Gastroesophageal sphincter (tissue), 4 donors: Measurements from ENCODE around the gene SHC2. TPM values are rescaled to one million over a fixed set of nuclear protein-coding genes. Genes with fewer than 3 reads are reported as not detected.
"Not testable (repeated sequence)": the region's sequence is repeated elsewhere in the genome, so short reads cannot be mapped to it uniquely, and the experiment has no call there.

ENCODE experiments used
- ATAC-seq: fragments of 150-250 bp; one replicate; pipeline ENCODE4 v1.9.1; 2016; ENCODE audit warnings: mild to moderate bottlenecking, moderate library complexity
- H3K27ac ChIP-seq, 4 donors: fragments of 200-600 bp; sonication (generic) in 3 of 4; 1 replicate in 3 of 4; 2 replicates in 1 of 4; pipeline ENCODE4 v1.5.1; 2016 to 2019
- H3K27me3 ChIP-seq: fragments of 200-600 bp; sonication (generic); one replicate; pipeline ENCODE4 v1.5.1; 2019
- H3K36me3 ChIP-seq, 2 donors: fragments of 200-600 bp; sonication (generic); one replicate each; pipeline ENCODE4 v1.5.1; 2019; ENCODE audit warnings: control low read depth in 1 of 2
- H3K4me1 ChIP-seq, 3 donors: fragments of 200-600 bp; sonication (generic); 1 replicate in 2 of 3; 2 replicates in 1 of 3; pipeline ENCODE4 v1.5.1; 2016 to 2019; ENCODE audit warnings: control low read depth in 2 of 3
- H3K4me3 ChIP-seq, 2 donors: fragments of 200-600 bp; sonication (generic); one replicate each; pipeline ENCODE4 v1.5.1; 2019; ENCODE audit warnings: mild to moderate bottlenecking in 1 of 2, moderate library complexity in 1 of 2
- H3K9me3 ChIP-seq, 3 donors: fragments of 200-600 bp; sonication (generic); one replicate each; pipeline ENCODE4 v1.5.1; 2017 to 2019; ENCODE audit warnings: control low read depth in 2 of 3
- CTCF ChIP-seq, 4 experiments: fragments of 200-600 bp in 2 of 4; fragments of 450-650 bp in 2 of 4; sonication (generic) in 1 of 4; IDR thresholded peaks; one replicate each; pipeline ENCODE4 v1.5.1; 2017 to 2019; ENCODE audit warnings: antibody characterized with exemption in 4 of 4, mild to moderate bottlenecking in 2 of 4, moderate library complexity in 2 of 4
- EP300 ChIP-seq: sonication (generic); formaldehyde crosslinking; IDR thresholded peaks from one replicate; pipeline ENCODE4 v1.6.1; 2017; ENCODE audit warnings: antibody characterized with exemption, mild to moderate bottlenecking
- POLR2A ChIP-seq, 2 donors: fragments of 450-650 bp; IDR thresholded peaks; one replicate each; pipeline ENCODE4 v1.6.1; 2017; ENCODE audit warnings: antibody characterized with exemption in 2 of 2, mild to moderate bottlenecking in 2 of 2, moderate library complexity in 1 of 2
- POLR2AphosphoS5 ChIP-seq: sonication (generic); formaldehyde crosslinking; IDR thresholded peaks from one replicate; pipeline ENCODE4 v1.6.1; 2017; ENCODE audit warnings: antibody characterized with exemption
- WGBS, 2 donors: methylation state at CpG; one replicate each; pipeline ENCODE4 v1.1.5; 2018; ENCODE audit warnings: low coverage in 1 of 2; 5-methylcytosine and 5-hydroxymethylcytosine counted together
- total RNA-seq, 4 donors: library from RNA; depleted of rRNA; stranded (reverse); fragments of >200 nt; gene quantifications; one replicate each; pipeline ENCODE4 v1.1.0, GENCODE V29; 2016

Gene SHC2
- total RNA-seq, 4 donors from 2014 or later: 14.7 to 24.6 (median 20.4) TPM

DNA sequence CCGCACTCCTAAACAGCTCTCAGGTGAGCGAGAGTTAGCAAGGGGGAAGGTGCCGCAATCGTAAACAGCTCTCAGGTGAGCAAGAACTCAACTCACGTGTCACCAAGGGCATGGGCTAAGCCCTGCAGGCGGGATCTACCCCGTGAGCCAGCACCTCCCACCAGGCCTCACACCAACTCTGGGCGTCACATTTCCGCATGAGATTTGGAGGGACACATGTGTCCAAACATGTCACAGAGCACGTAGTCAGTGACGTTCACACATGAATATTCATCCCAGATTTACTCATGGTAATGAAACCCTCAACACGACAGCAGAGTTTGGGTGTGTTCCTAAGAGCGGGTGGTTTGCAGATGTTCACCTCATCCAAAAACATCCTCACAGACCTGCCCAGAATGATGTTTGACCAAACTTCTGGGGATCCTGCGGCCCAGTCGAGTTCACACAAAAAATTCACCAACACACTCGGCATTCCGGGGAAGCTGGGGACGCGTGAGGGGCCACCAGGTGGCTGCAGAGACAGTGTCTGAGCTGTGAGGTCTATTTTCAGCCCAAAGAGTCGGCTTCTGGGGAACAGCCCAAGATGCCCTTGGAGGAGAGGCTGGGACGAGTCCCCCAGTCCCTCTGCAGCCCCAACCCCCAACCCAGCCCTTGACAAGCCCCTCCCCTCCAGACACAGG, 71.4 kb downstream of the SHC2 start:
- TF ChIP-seq CTCF (IDR thresholded peaks at IDR 0.05) (no peak), EP300 (no peak), POLR2AphosphoS5 (no peak), POLR2A (IDR thresholded peaks at IDR 0.05) (no peak)
- no peak for ATAC-seq
- 53 to 73% methylated on average over 7 to 8 of the region's 21 CpGs for WGBS, 2 donors

GRCh38 chr19:388691-389090, 72.1 kb downstream of the SHC2 start:
- Histone ChIP-seq H3K27ac (no peak overlapping the region), H3K36me3 (no peaks in the 10 kb centered on the region), H3K4me1 (peaks cover 0 to 4% (median 0%) of the 10 kb centered on the region in 3 donors), H3K4me3 (no peak overlapping the region), H3K27me3 (peaks cover 39% of the 10 kb centered on the region), H3K9me3 (no peaks in the 10 kb centered on the region)
- WGBS, 2 donors: 90% methylated on average over 6 of the region's 17 CpGs; no CpG with 5 or more reads in 1 of the 2 donors
- TF ChIP-seq POLR2AphosphoS5 (no peak), POLR2A (IDR thresholded peaks at IDR 0.05) (no peak), CTCF (IDR thresholded peaks at IDR 0.05) (no peak), EP300 (no peak)
- no peak for ATAC-seq

More for the DNA sequence above, 71.4 kb downstream of the SHC2 start:
- no peaks in the 10 kb centered on the region for H3K4me1 ChIP-seq
- H3K9me3 ChIP-seq: no peaks in the 10 kb centered on the region
- peaks cover 32% of the 10 kb centered on the region for H3K27me3 ChIP-seq
- no peak overlapping the region for H3K4me3 ChIP-seq
- no peaks in the 10 kb centered on the region for H3K36me3 ChIP-seq
- H3K27ac ChIP-seq: no peak overlapping the region

DNA sequence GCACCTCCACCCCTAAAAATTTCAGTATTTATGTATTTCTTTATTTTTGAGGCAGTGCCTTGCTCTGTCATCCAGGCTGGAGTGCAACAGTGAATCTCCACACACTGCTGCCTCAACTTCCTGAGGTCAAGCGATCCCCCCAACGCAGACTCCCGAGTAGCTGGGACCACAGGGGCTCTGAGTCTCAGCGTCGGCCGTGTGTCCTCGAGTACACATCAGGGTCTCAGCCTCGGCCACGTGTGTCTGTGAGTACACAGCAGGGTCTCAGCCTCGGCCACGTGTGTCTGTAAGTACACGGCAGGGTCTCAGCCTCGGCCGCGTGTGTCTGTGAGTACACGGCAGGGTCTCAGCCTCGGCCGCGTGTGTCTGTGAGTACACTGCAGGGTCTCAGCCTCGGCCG, 73.1 kb downstream of the SHC2 start:
- no peak overlapping the region for H3K27ac ChIP-seq
- TF ChIP-seq POLR2AphosphoS5 (no peak), POLR2A (IDR thresholded peaks at IDR 0.05) (no peak), EP300 (no peak), CTCF (IDR thresholded peaks at IDR 0.05) (no peak)
- 89% methylated on average over 10 of the region's 21 CpGs; no CpG with 5 or more reads in 1 of the 2 donors for WGBS, 2 donors
- no peak overlapping the region for H3K4me3 ChIP-seq
- H3K27me3 ChIP-seq: peaks cover 48% of the 10 kb centered on the region
- ATAC-seq: no peak
- no peaks in the 10 kb centered on the region for H3K36me3 ChIP-seq
- H3K4me1 ChIP-seq: peaks cover 0 to 6% (median 0%) of the 10 kb centered on the region in 3 donors
- H3K9me3 ChIP-seq: no peaks in the 10 kb centered on the region

- not testable (repeated sequence) for H3K4me1 ChIP-seq, H3K36me3 ChIP-seq, H3K27ac ChIP-seq, H3K4me3 ChIP-seq, H3K9me3 ChIP-seq, ATAC-seq
- H3K27me3 ChIP-seq: peaks cover 56% of the 10 kb centered on the region
- WGBS, 2 donors: 38% methylated on average over 9 of the region's 22 CpGs; no CpG with 5 or more reads in 1 of the 2 donors
These were observed 74.1 kb downstream of the SHC2 start for GRCh38 chr19:386632-387301.

GRCh38 chr19:386189-386588, 74.6 kb downstream of the SHC2 start:
- H3K9me3 ChIP-seq, H3K4me3 ChIP-seq, H3K36me3 ChIP-seq, H3K27ac ChIP-seq, ATAC-seq, H3K4me1 ChIP-seq: not testable (repeated sequence)
- WGBS, 2 donors: 56% methylated on average over 2 to 8 of the region's 8 CpGs
- peaks cover 57% of the 10 kb centered on the region for H3K27me3 ChIP-seq

GRCh38 chr19:384799-385169, 76.0 kb downstream of the SHC2 start:
- H3K36me3 ChIP-seq: no peaks in the 10 kb centered on the region
- ATAC-seq: no peak
- WGBS, 2 donors: 82 to 84% methylated on average over 6 to 8 of the region's 9 CpGs
- TF ChIP-seq POLR2A (IDR thresholded peaks at IDR 0.05) (no peak), POLR2AphosphoS5 (no peak), EP300 (no peak), CTCF (IDR thresholded peaks at IDR 0.05) (no peak)
- no peak overlapping the region for H3K27ac ChIP-seq
- peaks cover 0 to 6% (median 0%) of the 10 kb centered on the region in 3 donors for H3K4me1 ChIP-seq
- H3K9me3 ChIP-seq: no peaks in the 10 kb centered on the region
- H3K4me3 ChIP-seq: no peak overlapping the region
- peaks cover 52% of the 10 kb centered on the region for H3K27me3 ChIP-seq
